H1 (cell line): ENCODE results near the gene GPSM1. TPM values are rescaled to one million over a fixed set of nuclear protein-coding genes. Genes with fewer than 3 reads are reported as not detected.

Source experiments
- CTCF ChIA-PET: fragments of 300-600 bp; sonication (Branson Sonifier 250); formaldehyde crosslinking; loops from one replicate; lab custom pipeline; 2021; ENCODE audit not compliant: partially characterized antibody; lab: Charles Lee
- POLR2A ChIA-PET: fragments of 300-600 bp; sonication (Branson Sonifier 250); formaldehyde crosslinking; loops from one replicate; lab custom pipeline; 2021; ENCODE audit warnings: inconsistent platforms; ENCODE audit not compliant: partially characterized antibody; lab: Charles Lee
- DNase-seq, 2 experiments: peaks; one replicate each; pipeline versions ENCODE4 v3.0.0 to v3.0.0-alpha.2; 2010 to 2022; ENCODE audit warnings: low spot score in 2 of 2, low read depth in 1 of 2, mixed read lengths in 1 of 2
- FAIRE-seq: peaks from 2 replicates; lab custom pipeline; 2011; peaks lifted over from hg19 to GRCh38; lab: Jason Lieb, UNC
- H2AFZ ChIP-seq: 2 replicates; pipeline ENCODE4 v1.8.1; 2012; ENCODE audit warnings: low read length, inconsistent platforms
- H2AK5ac ChIP-seq: 2 replicates; pipeline ENCODE4 v1.6.1; 2013; ENCODE audit warnings: low read depth, low read length
- H2BK120ac ChIP-seq: replicated peaks from 2 replicates; pipeline ENCODE3; 2013; ENCODE audit warnings: low read depth, low read length, inconsistent platforms
- H2BK12ac ChIP-seq: 2 replicates; pipeline ENCODE4 v1.6.1; 2013; ENCODE audit warnings: low read depth, low read length
- H2BK15ac ChIP-seq: 2 replicates; pipeline ENCODE4 v1.6.1; 2013; ENCODE audit warnings: low read length
- H2BK20ac ChIP-seq: 2 replicates; pipeline ENCODE4 v1.6.1; 2013; ENCODE audit warnings: low read length
- H2BK5ac ChIP-seq: 2 replicates; pipeline ENCODE4 v1.6.1; 2013; ENCODE audit warnings: low read depth, low read length
- H3K14ac ChIP-seq: 2 replicates; pipeline ENCODE4 v1.6.1; 2013; ENCODE audit warnings: inconsistent platforms; ENCODE audit not compliant: insufficient read length
- H3K18ac ChIP-seq: 2 replicates; pipeline ENCODE4 v1.6.1; 2013; ENCODE audit warnings: low read length; ENCODE audit errors: extremely low read depth
- H3K23ac ChIP-seq: 2 replicates; pipeline ENCODE4 v1.6.1; 2013; ENCODE audit warnings: inconsistent platforms; ENCODE audit not compliant: insufficient read length
- H3K23me2 ChIP-seq: 2 replicates; pipeline ENCODE4 v1.6.1; 2013; ENCODE audit warnings: low read depth, low read length
- H3K27ac ChIP-seq: 2 replicates; pipeline ENCODE4 v1.6.1; 2011; ENCODE audit warnings: low read depth, low read length, inconsistent platforms
- H3K27me3 ChIP-seq, 4 experiments: replicated peaks in 1 of 4; 1 replicate in 1 of 4; 2 replicates in 3 of 4; pipeline versions ENCODE4 v1.6.1 to v1.8.1; 2011 to 2013; ENCODE audit warnings: low read length in 3 of 4, mild to moderate bottlenecking in 3 of 4, inconsistent platforms in 2 of 4, mixed read lengths in 2 of 4, moderate library complexity in 1 of 4; ENCODE audit not compliant: control insufficient read depth in 3 of 4, insufficient read depth in 3 of 4; ENCODE audit errors: extremely low read depth in 1 of 4
- H3K36me3 ChIP-seq, 4 experiments: 2 replicates each; pipeline versions ENCODE4 v1.6.1 to v1.8.1; 2011 to 2013; ENCODE audit warnings: mild to moderate bottlenecking in 4 of 4, low read length in 3 of 4, moderate library complexity in 2 of 4, control low read depth in 1 of 4, inconsistent platforms in 1 of 4; ENCODE audit not compliant: insufficient read depth in 4 of 4, control insufficient read depth in 2 of 4
- H3K4ac ChIP-seq: replicated peaks from 2 replicates; pipeline ENCODE3; 2013; ENCODE audit warnings: low read length, low read depth, mixed read lengths, inconsistent platforms; ENCODE audit not compliant: insufficient read length
- H3K4me1 ChIP-seq, 4 experiments: replicated peaks in 1 of 4; 1 replicate in 1 of 4; 2 replicates in 3 of 4; pipeline versions ENCODE4 v1.6.1 to v1.8.1; 2011 to 2013; ENCODE audit warnings: low read length in 3 of 4, inconsistent platforms in 2 of 4, mixed read lengths in 1 of 4; ENCODE audit not compliant: insufficient read depth in 4 of 4, control insufficient read depth in 3 of 4
- H3K4me2 ChIP-seq, 2 experiments: 2 replicates each; pipeline versions ENCODE4 v1.6.1 to v1.8.1; 2011 to 2013; ENCODE audit warnings: low read depth in 2 of 2, low read length in 2 of 2, control low read depth in 1 of 2, inconsistent platforms in 1 of 2, mild to moderate bottlenecking in 1 of 2; ENCODE audit not compliant: insufficient read depth in 1 of 2
- H3K4me3 ChIP-seq, 4 experiments: fragments of 200-600, 300-600 bp in 1 of 4; sonication (generic), shearing (Covaris generic), sonication (Bioruptor Twin) in 1 of 4; 2 replicates each; pipeline versions ENCODE4 v1.5.1 to v1.8.1; 2011 to 2016; ENCODE audit warnings: low read length in 4 of 4, low read depth in 3 of 4, control low read depth in 2 of 4, inconsistent platforms in 2 of 4, mild to moderate bottlenecking in 2 of 4, mixed read lengths in 1 of 4, moderate library complexity in 1 of 4; ENCODE audit not compliant: insufficient read depth in 2 of 4; ENCODE audit errors: extremely low read depth in 1 of 4
- H3K56ac ChIP-seq: replicated peaks from 2 replicates; pipeline ENCODE3; 2013; ENCODE audit warnings: low read depth, mild to moderate bottlenecking, mixed read lengths, low read length, inconsistent platforms; ENCODE audit not compliant: insufficient read length
- H3K79me1 ChIP-seq: 2 replicates; pipeline ENCODE4 v1.6.1; 2013; ENCODE audit warnings: low read depth, low read length, control low read depth
- H3K79me2 ChIP-seq, 2 experiments: 2 replicates each; pipeline versions ENCODE4 v1.6.1 to v1.8.1; 2012 to 2013; ENCODE audit warnings: low read length in 2 of 2, mild to moderate bottlenecking in 2 of 2, inconsistent platforms in 1 of 2; ENCODE audit not compliant: insufficient read depth in 2 of 2, control insufficient read depth in 1 of 2
- H3K9ac ChIP-seq, 4 experiments: replicated peaks in 1 of 4; 1 replicate in 1 of 4; 2 replicates in 3 of 4; pipeline versions ENCODE4 v1.6.1 to v1.8.1; 2011 to 2013; ENCODE audit warnings: low read depth in 3 of 4, low read length in 3 of 4, control low read depth in 2 of 4, mild to moderate bottlenecking in 2 of 4, moderate library complexity in 2 of 4, inconsistent platforms in 1 of 4; ENCODE audit errors: extremely low read depth in 1 of 4
- H3K9me3 ChIP-seq, 2 experiments: 2 replicates each; pipeline versions ENCODE4 v1.6.1 to v1.8.1; 2012 to 2013; ENCODE audit warnings: mild to moderate bottlenecking in 2 of 2, moderate library complexity in 2 of 2, control low read depth in 1 of 2, inconsistent platforms in 1 of 2, low read depth in 1 of 2, low read length in 1 of 2, mixed read lengths in 1 of 2; ENCODE audit not compliant: insufficient read depth in 2 of 2
- H4K20me1 ChIP-seq, 2 experiments: replicated peaks in 1 of 2; 2 replicates each; pipeline versions ENCODE3 to v1.8.1; 2011 to 2013; ENCODE audit warnings: inconsistent platforms in 2 of 2, low read length in 2 of 2, mild to moderate bottlenecking in 1 of 2; ENCODE audit not compliant: insufficient read depth in 2 of 2, control insufficient read depth in 1 of 2
- H4K5ac ChIP-seq: 2 replicates; pipeline ENCODE4 v1.6.1; 2013; ENCODE audit warnings: low read length, low read depth, mixed read lengths, inconsistent platforms; ENCODE audit not compliant: insufficient read length
- H4K8ac ChIP-seq: 2 replicates; pipeline ENCODE4 v1.8.0; 2013; ENCODE audit warnings: mild to moderate bottlenecking, moderate library complexity, low read length, inconsistent platforms; ENCODE audit not compliant: insufficient read depth; ENCODE audit errors: extremely low read depth
- H4K91ac ChIP-seq: replicated peaks from 2 replicates; pipeline ENCODE3; 2013; ENCODE audit warnings: low read length, mixed read lengths, inconsistent platforms; ENCODE audit not compliant: insufficient read length
- GTF2F1 ChIP-seq: IDR thresholded peaks from 2 replicates; pipeline ENCODE4 v1.6.1; 2012; ENCODE audit warnings: low read depth, low read length, improper control_type of control experiment, borderline replicate concordance
- POU5F1 ChIP-seq: IDR thresholded peaks from 2 replicates; pipeline ENCODE4 v1.6.1; 2011; ENCODE audit warnings: low read depth, mild to moderate bottlenecking, low read length, moderate library complexity
- RBBP5 ChIP-seq: IDR thresholded peaks from 2 replicates; pipeline ENCODE4 v1.7.1; 2012; ENCODE audit warnings: low read depth, mild to moderate bottlenecking, inconsistent platforms, low read length, moderate library complexity, borderline replicate concordance
- SP1 ChIP-seq: IDR thresholded peaks from 2 replicates; pipeline ENCODE4 v1.6.1; 2011; ENCODE audit warnings: low read depth, low read length
- SRF ChIP-seq: IDR thresholded peaks from 2 replicates; pipeline ENCODE4 v1.6.1; 2011; ENCODE audit warnings: mild to moderate bottlenecking, low read depth, low read length, moderate library complexity
- SUZ12 ChIP-seq: fragments of 200-600 bp; sonication (generic); IDR thresholded peaks from 2 replicates; pipeline ENCODE4 v1.6.1; 2012; ENCODE audit warnings: mild to moderate bottlenecking, inconsistent platforms, low read length, moderate library complexity, mixed read lengths
- USF2 ChIP-seq: IDR thresholded peaks from 2 replicates; pipeline ENCODE4 v1.6.1; 2011; ENCODE audit warnings: low read length, improper control_type of control experiment
- WGBS, 2 experiments: shearing (Covaris generic) in 1 of 2; methylation state at CpG; one replicate each; pipeline versions ENCODE4 v1.1.6 to v1.1.7; 2013 to 2015; ENCODE audit warnings: low lambda C conversion rate in 2 of 2, mixed read lengths in 2 of 2, inconsistent platforms in 1 of 2, low coverage in 1 of 2, missing lambda C conversion rate in 1 of 2; ENCODE audit not compliant: insufficient replicate concordance in 2 of 2, insufficient coverage in 1 of 2, insufficient read length in 1 of 2; ENCODE audit errors: extremely low coverage in 1 of 2, missing lambda C conversion rate in 1 of 2; 5-methylcytosine and 5-hydroxymethylcytosine counted together
- polyA plus RNA-seq, 7 experiments: library from polyadenylated mRNA; depleted of rRNA in 3 of 7; stranded (reverse) in 5 of 7; unstranded in 2 of 7; fragments of >200 nt in 5 of 7; fragments of 200-250 nt in 2 of 7; gene quantifications; 1 replicate in 5 of 7; 2 replicates in 1 of 7; 4 replicates in 1 of 7; pipeline versions ENCODE4 v1.2.1 to v1.2.3, GENCODE V29; 2011 to 2013; ENCODE audit warnings: missing spikeins in 2 of 7, mixed read lengths in 2 of 7
- total RNA-seq: library from RNA; stranded (reverse); fragmentation: NEBNext Ultra II Directional; extraction: Animal tissue kit (Norgen Biotek cat#: 25700); gene quantifications from 2 replicates; pipeline ENCODE4 v1.2.1, GENCODE V29; 2021

Gene GPSM1
- total and polyA plus RNA-seq, 2 of the 8 experiments (the other 6 are each of a cell fraction or from before 2014, with no cell fraction given): 12.8 to 18.0 TPM

GRCh38 chr9:136340356-136341041 lies 13.2 kb downstream of the GPSM1 start:
- Histone ChIP-seq H3K4me1 (peaks cover 0 to 9% (median 8%) of the 10 kb centered on the region in 4 experiments; a peak in 6 of 7 replicates), H3K9ac (no peak overlapping the region), H2AK5ac (no peak overlapping the region), H3K4me3 (no peak overlapping the region), H3K23ac (no peak overlapping the region), H4K91ac (no peak overlapping the region), H2BK12ac (no peak overlapping the region), H4K20me1 (no peaks in the 10 kb centered on the region), H3K14ac (no peak overlapping the region), H3K56ac (no peak overlapping the region), H3K9me3 (no peaks in the 10 kb centered on the region), H3K4me2 (no peak overlapping the region), H3K36me3 (peaks cover 0 to 4% (median 0%) of the 10 kb centered on the region in 4 experiments; a peak in 2 of 8 replicates), H3K23me2 (peaks cover 2% of the 10 kb centered on the region; the same call in 1 of the 2 replicates), H3K27me3 (no peaks in the 10 kb centered on the region), H2BK120ac (no peak overlapping the region), H2BK5ac (no peak overlapping the region), H3K79me1 (no peaks in the 10 kb centered on the region), H2BK15ac (no peak overlapping the region), H2AFZ (no peak overlapping the region), H3K79me2 (no peaks in the 10 kb centered on the region), H3K4ac (no peak overlapping the region), H3K27ac (no peak overlapping the region), H4K5ac (no peak overlapping the region), H3K18ac (no peak overlapping the region), H4K8ac (peak overlapping the region; percentile 17; the same call in 1 of the 2 replicates), H2BK20ac (no peak overlapping the region)
- FAIRE-seq (no peak), DNase-seq (no peak)
- 98% methylated on average over 18 of the region's 28 CpGs; no CpG with 5 or more reads in 1 of the 2 experiments for WGBS, 2 experiments
- POLR2A ChIA-PET: interaction anchor here (1.4 kb wide), 1 partner anchor 65 kb away, joined by 3 read pairs; no protein-coding TSS in a partner anchor
- TF ChIP-seq SRF (no peak), SP1 (no peak), SUZ12 (no peak), GTF2F1 (no peak), USF2 (no peak), RBBP5 (no peak), POU5F1 (no peak)
- CTCF ChIA-PET: interaction anchor here (1.3 to 1.9 kb wide), 3 partner anchors 12 to 29 kb away, joined by 3 to 15 read pairs (median 4); partner anchors contain the start of gene DNLZ
